H9 (cell line): Measurements from ENCODE around the gene SKOR2. TPM values are rescaled to one million over a fixed set of nuclear protein-coding genes. Genes with fewer than 3 reads are reported as not detected.

Source experiments
- DNase-seq: peaks from one replicate; pipeline ENCODE4 v3.0.0-alpha.2; 2017
- H2AFZ ChIP-seq: one replicate; pipeline ENCODE4 v1.6.1; 2013; ENCODE audit warnings: mild to moderate bottlenecking, low read length, control low read depth, moderate library complexity
- H2AK5ac ChIP-seq: 2 replicates; pipeline ENCODE4 v1.6.1; 2013; ENCODE audit warnings: low read length, control low read depth, mixed read lengths; ENCODE audit not compliant: insufficient read length
- H2BK120ac ChIP-seq: one replicate; pipeline ENCODE4 v1.6.1; 2013; ENCODE audit warnings: low read depth, mild to moderate bottlenecking, low read length, control low read depth, inconsistent platforms; ENCODE audit not compliant: poor library complexity, severe bottlenecking
- H2BK12ac ChIP-seq: 2 replicates; pipeline ENCODE4 v1.6.1; 2013; ENCODE audit warnings: low read length, control low read depth, mixed read lengths, low read depth; ENCODE audit not compliant: insufficient read length
- H2BK15ac ChIP-seq: 2 replicates; pipeline ENCODE4 v1.6.1; 2013; ENCODE audit warnings: low read depth, low read length, control low read depth
- H2BK20ac ChIP-seq: one replicate; pipeline ENCODE4 v1.6.1; 2013; ENCODE audit warnings: low read depth, mild to moderate bottlenecking, low read length, control low read depth, inconsistent platforms; ENCODE audit not compliant: poor library complexity, severe bottlenecking
- H2BK5ac ChIP-seq: 2 replicates; pipeline ENCODE4 v1.6.1; 2013; ENCODE audit warnings: low read length, control low read depth, mixed read lengths; ENCODE audit not compliant: insufficient read length
- H3K14ac ChIP-seq: 2 replicates; pipeline ENCODE4 v1.6.1; 2013; ENCODE audit warnings: low read length, control low read depth; ENCODE audit not compliant: insufficient read depth
- H3K18ac ChIP-seq: 2 replicates; pipeline ENCODE4 v1.6.1; 2013; ENCODE audit warnings: low read depth, mild to moderate bottlenecking, mixed read lengths, low read length, control low read depth; ENCODE audit not compliant: insufficient read length
- H3K23ac ChIP-seq: 2 replicates; pipeline ENCODE4 v1.6.1; 2013; ENCODE audit warnings: low read length, control low read depth, mixed read lengths, low read depth; ENCODE audit not compliant: insufficient read length
- H3K23me2 ChIP-seq: 2 replicates; pipeline ENCODE4 v1.6.1; 2013; ENCODE audit warnings: low read depth, mild to moderate bottlenecking, mixed read lengths, low read length, control low read depth; ENCODE audit not compliant: insufficient read length, poor library complexity, severe bottlenecking
- H3K27ac ChIP-seq: 2 replicates; pipeline ENCODE4 v1.5.1; 2013; ENCODE audit warnings: low read length, control low read depth, mixed read lengths, low read depth; ENCODE audit not compliant: insufficient read length
- H3K27me3 ChIP-seq: 2 replicates; pipeline ENCODE4 v1.6.1; 2013; ENCODE audit warnings: low read length, control low read depth, inconsistent platforms; ENCODE audit not compliant: insufficient read depth
- H3K4ac ChIP-seq: 2 replicates; pipeline ENCODE4 v1.6.1; 2013; ENCODE audit warnings: low read depth, mild to moderate bottlenecking, control low read depth, inconsistent platforms, low read length, moderate library complexity
- H3K4me1 ChIP-seq: 2 replicates; pipeline ENCODE4 v1.6.1; 2013; ENCODE audit warnings: low read length, control low read depth, inconsistent platforms; ENCODE audit not compliant: insufficient read depth
- H3K4me2 ChIP-seq: 2 replicates; pipeline ENCODE4 v1.6.1; 2013; ENCODE audit warnings: low read length, control low read depth, mixed read lengths; ENCODE audit not compliant: insufficient read length, insufficient read depth
- H3K56ac ChIP-seq: 2 replicates; pipeline ENCODE4 v1.6.1; 2013; ENCODE audit warnings: low read depth, mild to moderate bottlenecking, mixed read lengths, low read length, control low read depth; ENCODE audit not compliant: insufficient read length
- H3K79me1 ChIP-seq: 2 replicates; pipeline ENCODE4 v1.6.1; 2013; ENCODE audit warnings: low read depth, mild to moderate bottlenecking, moderate library complexity, low read length, control low read depth, inconsistent platforms; ENCODE audit not compliant: insufficient read depth, poor library complexity, severe bottlenecking
- H3K79me2 ChIP-seq: 2 replicates; pipeline ENCODE4 v1.6.1; 2013; ENCODE audit warnings: low read length, control low read depth, inconsistent platforms; ENCODE audit not compliant: insufficient read depth
- H3K9ac ChIP-seq: 2 replicates; pipeline ENCODE4 v1.6.1; 2013; ENCODE audit warnings: low read length, control low read depth, mixed read lengths; ENCODE audit not compliant: insufficient read length; ENCODE audit errors: extremely low read depth
- H3K9me3 ChIP-seq: one replicate; pipeline ENCODE4 v1.6.1; 2013; ENCODE audit warnings: low read depth, low read length, inconsistent platforms; ENCODE audit not compliant: control insufficient read depth
- H3T11ph ChIP-seq: one replicate; pipeline ENCODE4 v1.6.1; 2013; ENCODE audit warnings: mild to moderate bottlenecking, low read length, control low read depth, inconsistent platforms
- H4K20me1 ChIP-seq: one replicate; pipeline ENCODE4 v1.6.1; 2013; ENCODE audit not compliant: control insufficient read depth, insufficient read length, insufficient read depth
- H4K5ac ChIP-seq: 2 replicates; pipeline ENCODE4 v1.6.1; 2013; ENCODE audit warnings: low read depth, mild to moderate bottlenecking, mixed read lengths, low read length, control low read depth; ENCODE audit not compliant: insufficient read length
- H4K8ac ChIP-seq: replicated peaks from 2 replicates; pipeline ENCODE4 v1.6.1; 2013; ENCODE audit warnings: low read length, control low read depth, mixed read lengths, low read depth; ENCODE audit not compliant: insufficient read length
- H4K91ac ChIP-seq: 2 replicates; pipeline ENCODE4 v1.6.1; 2013; ENCODE audit warnings: low read depth, mild to moderate bottlenecking, moderate library complexity, mixed read lengths, low read length, control low read depth; ENCODE audit not compliant: insufficient read length
- H3K27ac Mint-ChIP-seq, 3 experiments: 2 replicates in 2 of 3; 3 replicates in 1 of 3; pipeline ENCODE4 v1.8.0; 2020 to 2021; ENCODE audit warnings: mixed read lengths in 3 of 3, mild to moderate bottlenecking in 1 of 3, moderate library complexity in 1 of 3
- H3K27me3 Mint-ChIP-seq: 2 replicates; pipeline ENCODE4 v1.8.0; 2021; ENCODE audit warnings: low read depth, mild to moderate bottlenecking, moderate library complexity, mixed read lengths
- H3K36me3 Mint-ChIP-seq, 3 experiments: 2 replicates in 2 of 3; 3 replicates in 1 of 3; pipeline ENCODE4 v1.8.0; 2020 to 2021; ENCODE audit warnings: low read depth in 3 of 3, mixed read lengths in 3 of 3; ENCODE audit not compliant: insufficient read depth in 1 of 3
- H3K4me1 Mint-ChIP-seq, 2 experiments: 2 replicates each; pipeline ENCODE4 v1.8.0; 2020; ENCODE audit warnings: mixed read lengths in 2 of 2
- H3K4me3 Mint-ChIP-seq, 2 experiments: 2 replicates in 1 of 2; 3 replicates in 1 of 2; pipeline ENCODE4 v1.8.0; 2020 to 2021; ENCODE audit warnings: mild to moderate bottlenecking in 2 of 2, mixed read lengths in 2 of 2, moderate library complexity in 1 of 2
- H3K9me3 Mint-ChIP-seq, 2 experiments: 2 replicates in 1 of 2; 3 replicates in 1 of 2; pipeline ENCODE4 v1.8.0; 2020; ENCODE audit warnings: mild to moderate bottlenecking in 2 of 2, mixed read lengths in 2 of 2, moderate library complexity in 1 of 2
- CTCF ChIP-seq: fragments of 200-600 bp; sonication (generic); conservative IDR thresholded peaks from 3 replicates; pipeline ENCODE4 v1.8.0; 2021; ENCODE audit warnings: antibody characterized with exemption, mild to moderate bottlenecking
- total RNA-seq: library from RNA; stranded (reverse); gene quantifications from 2 replicates; pipeline ENCODE4 v1.2.1, GENCODE V29; 2021

Gene SKOR2
- total RNA-seq, 1 experiment from 2014 or later, result 0.24 TPM

DNA sequence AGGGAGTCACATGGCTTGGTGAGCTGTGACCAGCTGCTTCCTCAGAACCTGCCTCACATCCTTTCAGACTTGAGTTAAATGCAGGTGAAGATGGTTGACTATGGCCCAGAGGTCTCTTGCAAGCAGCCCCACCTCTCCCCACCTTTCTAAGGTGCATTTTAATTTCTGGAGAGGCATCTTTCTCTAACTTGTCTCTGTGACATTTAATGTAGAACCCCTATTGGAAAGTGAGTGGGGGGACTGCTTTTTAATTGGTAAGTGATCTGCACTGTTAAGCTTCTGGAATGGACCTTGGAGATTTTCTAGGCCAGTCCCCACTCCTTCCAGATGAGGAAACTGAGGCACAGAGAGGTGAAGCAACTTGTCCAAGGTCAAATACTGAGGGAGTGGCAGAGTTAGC, 37.3 kb upstream of the SKOR2 start:
- Mint-ChIP-seq H3K4me1 (peaks cover 4 to 14% of the 10 kb centered on the region in 2 experiments), H3K9me3 (no peaks in the 10 kb centered on the region), H3K36me3 (no peaks in the 10 kb centered on the region), H3K27me3 (peaks cover 12% of the 10 kb centered on the region), H3K4me3 (no peak overlapping the region), H3K27ac (no peak overlapping the region; a peak in 1 of 7 replicates)
- Histone ChIP-seq H3K23ac (no peak overlapping the region), H3K4me1 (no peaks in the 10 kb centered on the region; the same call in 1 of the 2 replicates), H3K9ac (no peak overlapping the region), H3T11ph (no peak overlapping the region), H2BK120ac (no peak overlapping the region), H3K14ac (no peak overlapping the region), H3K79me1 (no peaks in the 10 kb centered on the region), H2AK5ac (no peak overlapping the region), H2BK20ac (no peak overlapping the region), H3K56ac (no peak overlapping the region), H3K79me2 (no peaks in the 10 kb centered on the region), H2BK5ac (no peak overlapping the region), H4K91ac (no peak overlapping the region), H4K20me1 (no peaks in the 10 kb centered on the region), H3K4ac (no peak overlapping the region), H3K27ac (no peak overlapping the region), H3K18ac (no peak overlapping the region), H3K27me3 (no peaks in the 10 kb centered on the region), H2AFZ (no peak overlapping the region), H2BK15ac (no peak overlapping the region), H4K5ac (no peak overlapping the region), H3K4me2 (no peak overlapping the region), H2BK12ac (no peak overlapping the region), H4K8ac (no peak overlapping the region), H3K23me2 (no peaks in the 10 kb centered on the region), H3K9me3 (no peaks in the 10 kb centered on the region)
- no peak for TF ChIP-seq CTCF
- no peak for DNase-seq
